Kidney epithelial cell (primary cell): ENCODE results near the gene SMAD6. TPM values are rescaled to one million over a fixed set of nuclear protein-coding genes. Genes with fewer than 3 reads are reported as not detected.

Source experiments
- DNase-seq: peaks from one replicate; pipeline ENCODE4 v3.0.0-alpha.2; 2010; ENCODE audit warnings: low read depth
- H3K27me3 ChIP-seq: 2 replicates; pipeline ENCODE4 v1.6.0; 2011; ENCODE audit warnings: low read length; ENCODE audit not compliant: control insufficient read depth, insufficient read depth
- H3K36me3 ChIP-seq: 2 replicates; pipeline ENCODE4 v1.5.1; 2011; ENCODE audit warnings: low read length; ENCODE audit not compliant: control insufficient read depth, insufficient read depth
- H3K4me3 ChIP-seq: 2 replicates; pipeline ENCODE4 v1.5.1; 2011; ENCODE audit warnings: low read depth, mild to moderate bottlenecking, control low read depth, low read length
- CTCF ChIP-seq: IDR thresholded peaks from 2 replicates; pipeline ENCODE4 v1.5.1; 2011; ENCODE audit warnings: mild to moderate bottlenecking, moderate library complexity, low read length, control low read depth, inconsistent platforms; ENCODE audit not compliant: insufficient read depth, poor library complexity, severe bottlenecking
- total RNA-seq: library from RNA; depleted of rRNA; stranded (reverse); fragments of >200 nt; gene quantifications from 2 replicates; pipeline ENCODE4 v1.2.3, GENCODE V29; 2015

Gene SMAD6
- total RNA-seq, 1 donor from 2014 or later = 8.3 TPM

- TF ChIP-seq CTCF = no peak
- no peak for DNase-seq
- no peaks in the 10 kb centered on the region for H3K36me3 ChIP-seq
- no peak overlapping the region for H3K4me3 ChIP-seq
- H3K27me3 ChIP-seq = no peaks in the 10 kb centered on the region
Observed at GRCh38 chr15:66692808-66693596, 9.0 kb upstream of the SMAD6 start.

- no peak overlapping the region for H3K4me3 ChIP-seq
- no peak for TF ChIP-seq CTCF
- DNase-seq = no peak
- H3K36me3 ChIP-seq = no peaks in the 10 kb centered on the region
- no peaks in the 10 kb centered on the region for H3K27me3 ChIP-seq
Observed at GRCh38 chr15:66696770-66697169, 5.3 kb upstream of the SMAD6 start.

- TF ChIP-seq CTCF = peak; percentile 98
- DNase-seq = no peak
- Histone ChIP-seq H3K4me3 (no peak overlapping the region), H3K27me3 (no peaks in the 10 kb centered on the region), H3K36me3 (no peaks in the 10 kb centered on the region)
Observed at GRCh38 chr15:66698318-66698961, 3.6 kb upstream of the SMAD6 start.

GRCh38 chr15:66698971-66699370, 3.1 kb upstream of the SMAD6 start:
- no peak for TF ChIP-seq CTCF
- no peak for DNase-seq
- no peak overlapping the region for H3K4me3 ChIP-seq
- no peaks in the 10 kb centered on the region for H3K36me3 ChIP-seq
- no peaks in the 10 kb centered on the region for H3K27me3 ChIP-seq

GRCh38 chr15:66700412-66700801, 1.6 kb upstream of the SMAD6 start:
- no peak for TF ChIP-seq CTCF
- no peaks in the 10 kb centered on the region for H3K27me3 ChIP-seq
- no peaks in the 10 kb centered on the region for H3K36me3 ChIP-seq
- peak overlapping the region; percentile 45 for H3K4me3 ChIP-seq
- no peak for DNase-seq
